ENCODE measurements around the gene MINDY2.
A peak's percentile ranks its signal among the peaks of the same experiment; 100 is the strongest.

- peak; percentile 45 for TF ChIP-seq CTCF (IDR thresholded peaks at IDR 0.05)
- no peak for TF ChIP-seq EZH2 (IDR thresholded peaks at IDR 0.05)
Measured at GRCh38 chr15:58770857-58771620, at the start of gene MINDY2.

Measured in neural progenitor cell (in vitro differentiated cells).